ENCODE results near the gene NAT9.

Gene NAT9

GRCh38 chr17:74722782-74723181 is 53.4 kb downstream of the NAT9 start:
- no peak for DNase-seq

Measured in stimulated activated CD4-positive, alpha-beta T cell treated with anti-CD3 and anti-CD28 coated beads, Interleukin-2, amount 100 ng/mL, for 48 hours (primary cell).